ENCODE results near the gene PLA1A. TPM values are rescaled to one million over a fixed set of nuclear protein-coding genes. Genes with fewer than 3 reads are reported as not detected.

The PLA1A gene
- total RNA-seq, 4 donors from 2014 or later, result 2.0 to 6.7 (median 3.9) TPM

- peak overlapping the region in 1 of 3 donors; percentile 8 for H3K27ac ChIP-seq
- intact Hi-C loops (cut with DNase I), result no loop called here
- WGBS, 2 donors, result 93 to 96% methylated on average over 6 of the region's 6 CpGs
Observed at GRCh38 chr3:119599558-119600174, 2.0 kb downstream of the PLA1A start.

GRCh38 chr3:119600732-119601131, 3.0 kb downstream of the PLA1A start:
- intact Hi-C loops (cut with DNase I), result no loop called here
- Histone ChIP-seq H3K27me3 (no peaks in the 10 kb centered on the region), H3K4me3 (replicated peaks in 1 of 3) (no peak overlapping the region), H3K36me3 (no peaks in the 10 kb centered on the region), H3K27ac (no peak overlapping the region), H3K9me3 (no peaks in the 10 kb centered on the region), H3K4me1 (peaks cover 0 to 9% of the 10 kb centered on the region in 2 donors)
- TF ChIP-seq CTCF (IDR thresholded peaks at IDR 0.05), result peak in 4 of 6 experiments; percentile 26 to 68 (median 56)
- TF ChIP-seq POLR2A (IDR thresholded peaks at IDR 0.05), result no peak
- peak; percentile 51 to 54 for DNase-seq
- 40 to 43% methylated on average over 3 to 4 of the region's 5 CpGs for WGBS, 2 donors

More at GRCh38 chr3:119599558-119600174, 2.0 kb downstream of the PLA1A start:
- DNase-seq, result no peak
- Histone ChIP-seq H3K9me3 (no peaks in the 10 kb centered on the region), H3K27me3 (no peaks in the 10 kb centered on the region), H3K36me3 (no peaks in the 10 kb centered on the region), H3K4me1 (peaks cover 0 to 9% of the 10 kb centered on the region in 2 donors), H3K4me3 (replicated peaks in 1 of 3) (no peak overlapping the region)
- no peak for TF ChIP-seq CTCF (IDR thresholded peaks at IDR 0.05)
- no peak for TF ChIP-seq POLR2A (IDR thresholded peaks at IDR 0.05)

GRCh38 chr3:119601154-119601553, 3.5 kb downstream of the PLA1A start:
- H3K9me3 ChIP-seq, result no peaks in the 10 kb centered on the region
- no peak overlapping the region for H3K27ac ChIP-seq

GRCh38 chr3:119602676-119603075, 5.0 kb downstream of the PLA1A start:
- H3K36me3 ChIP-seq, result no peaks in the 10 kb centered on the region
- H3K9me3 ChIP-seq, result no peaks in the 10 kb centered on the region
- TF ChIP-seq CTCF (IDR thresholded peaks at IDR 0.05) (no peak), POLR2A (IDR thresholded peaks at IDR 0.05) (no peak)
- H3K4me1 ChIP-seq, result peaks cover 0 to 5% of the 10 kb centered on the region in 2 donors
- intact Hi-C loops (cut with DNase I), result no loop called here
- no peaks in the 10 kb centered on the region for H3K27me3 ChIP-seq
- WGBS, 2 donors, result 58 to 68% methylated on average over 1 of the region's 1 CpG
- H3K4me3 ChIP-seq (replicated peaks in 1 of 3), result no peak overlapping the region
- no peak overlapping the region for H3K27ac ChIP-seq
- DNase-seq, result no peak

More at GRCh38 chr3:119601154-119601553, 3.5 kb downstream of the PLA1A start:
- Histone ChIP-seq H3K4me1 (peaks cover 0 to 9% of the 10 kb centered on the region in 2 donors), H3K36me3 (no peaks in the 10 kb centered on the region), H3K27me3 (no peaks in the 10 kb centered on the region), H3K4me3 (replicated peaks in 1 of 3) (no peak overlapping the region)
- WGBS, 2 donors, result 77 to 82% methylated on average over 3 of the region's 3 CpGs
- TF ChIP-seq CTCF (IDR thresholded peaks at IDR 0.05) (peak in 1 of 6 experiments; percentile 6), POLR2A (IDR thresholded peaks at IDR 0.05) (no peak)
- intact Hi-C loops (cut with DNase I), result no loop called here
- DNase-seq, result no peak

GRCh38 chr3:119604878-119605277, 7.2 kb downstream of the PLA1A start:
- Histone ChIP-seq H3K4me3 (replicated peaks in 1 of 3) (no peak overlapping the region), H3K27me3 (no peaks in the 10 kb centered on the region), H3K9me3 (no peaks in the 10 kb centered on the region), H3K36me3 (no peaks in the 10 kb centered on the region), H3K27ac (no peak overlapping the region), H3K4me1 (no peaks in the 10 kb centered on the region)
- intact Hi-C loops (cut with DNase I), result no loop called here
- TF ChIP-seq POLR2A (IDR thresholded peaks at IDR 0.05) (no peak), CTCF (IDR thresholded peaks at IDR 0.05) (no peak)
- WGBS, 2 donors, result 78 to 83% methylated on average over 1 of the region's 1 CpG
- DNase-seq, result no peak

All from thyroid gland (tissue), 4 donors.